ENCODE measurements around the gene FRMPD4. TPM values are rescaled to one million over a fixed set of nuclear protein-coding genes. Genes with fewer than 3 reads are reported as not detected.

FRMPD4 gene
- total and polyA plus RNA-seq, 9 donors = 0.01 to 0.20 (median 0.05) TPM; not detected in 6

- WGBS, 3 donors = 51 to 55% (median 54%) methylated on average over 3 of the region's 3 CpGs
- no peaks in the 10 kb centered on the region for H3K27me3 ChIP-seq
These were observed 194.6 kb downstream of the FRMPD4 start for GRCh38 chrX:12332786-12333347.

GRCh38 chrX:12339921-12340320, 201.6 kb downstream of the FRMPD4 start:
- Histone ChIP-seq H3K4me3 (no peak overlapping the region), H3K36me3 (no peaks in the 10 kb centered on the region), H3K27me3 (no peaks in the 10 kb centered on the region), H3K27ac (no peak overlapping the region), H3K9me3 (no peaks in the 10 kb centered on the region), H3K4me1 (ENCODE audit: insufficient read depth) (no peaks in the 10 kb centered on the region)
- WGBS, 3 donors = 63 to 79% (median 66%) methylated on average over 2 of the region's 2 CpGs
- TF ChIP-seq POLR2A (IDR thresholded peaks at IDR 0.05) (no peak), CTCF (IDR thresholded peaks at IDR 0.05) (no peak), EP300 (IDR thresholded peaks at IDR 0.05) (no peak)
- DNase-seq = no peak
- intact Hi-C loops (cut with DNase I) = no loop called here

More at GRCh38 chrX:12332786-12333347, 194.6 kb downstream of the FRMPD4 start:
- no peaks in the 10 kb centered on the region for H3K9me3 ChIP-seq
- no peak overlapping the region for H3K4me3 ChIP-seq
- H3K27ac ChIP-seq = no peak overlapping the region
- intact Hi-C loops (cut with DNase I) = no loop called here
- DNase-seq = no peak
- TF ChIP-seq POLR2A (IDR thresholded peaks at IDR 0.05) = no peak
- TF ChIP-seq EP300 (IDR thresholded peaks at IDR 0.05) = no peak
- no peak for TF ChIP-seq CTCF (IDR thresholded peaks at IDR 0.05)
- H3K4me1 ChIP-seq (ENCODE audit: insufficient read depth) = no peaks in the 10 kb centered on the region
- no peaks in the 10 kb centered on the region for H3K36me3 ChIP-seq

DNA sequence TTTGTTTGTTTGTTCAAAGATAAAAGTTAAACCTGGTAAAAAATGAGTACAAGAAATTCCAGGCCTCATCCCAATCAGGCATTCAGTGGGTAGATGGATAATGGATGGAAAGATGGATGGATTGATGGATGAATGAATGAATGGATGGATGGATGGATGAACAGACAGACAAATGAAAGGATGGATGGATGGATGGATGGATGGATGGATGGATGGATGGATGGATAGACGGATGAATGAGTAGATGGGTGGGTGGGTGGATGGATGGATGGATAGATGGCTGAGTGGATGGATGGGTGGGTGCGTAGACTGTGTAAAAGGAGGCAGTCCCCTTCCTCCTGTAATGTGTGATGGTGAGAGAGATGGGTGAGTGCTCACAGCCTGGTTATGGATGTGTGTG, 206.7 kb downstream of the FRMPD4 start:
- TF ChIP-seq POLR2A (IDR thresholded peaks at IDR 0.05) (no peak), CTCF (IDR thresholded peaks at IDR 0.05) (no peak), EP300 (IDR thresholded peaks at IDR 0.05) (no peak)
- H3K4me3 ChIP-seq = no peak overlapping the region
- no peaks in the 10 kb centered on the region for H3K9me3 ChIP-seq
- no peak for DNase-seq
- H3K27me3 ChIP-seq = no peaks in the 10 kb centered on the region
- H3K4me1 ChIP-seq (ENCODE audit: insufficient read depth) = no peaks in the 10 kb centered on the region
- intact Hi-C loops (cut with DNase I) = no loop called here
- no peaks in the 10 kb centered on the region for H3K36me3 ChIP-seq
- WGBS, 3 donors = 72 to 89% (median 74%) methylated on average over 2 of the region's 2 CpGs
- H3K27ac ChIP-seq = no peak overlapping the region

DNA sequence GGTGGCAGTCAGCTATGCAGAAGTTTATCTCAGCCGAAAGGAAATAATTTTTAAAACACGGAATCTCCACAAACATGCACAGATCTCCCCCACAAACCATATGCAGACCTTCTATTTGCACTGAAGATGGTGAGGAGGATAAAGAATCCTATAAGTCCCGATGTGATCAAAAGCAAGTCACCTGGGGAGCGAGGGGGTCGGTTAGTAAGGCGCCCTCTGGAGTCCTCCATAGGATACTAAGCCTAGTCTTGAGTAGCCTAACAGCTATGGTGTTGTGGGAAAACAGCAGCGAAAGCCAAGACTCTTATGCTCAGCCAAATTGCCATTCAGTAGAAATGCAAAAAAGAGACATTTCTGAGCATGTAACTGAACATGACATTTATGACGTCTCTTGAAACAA, 210.9 kb downstream of the FRMPD4 start:
- WGBS, 3 donors = 39 to 47% (median 40%) methylated on average over 8 of the region's 8 CpGs
- H3K36me3 ChIP-seq = no peaks in the 10 kb centered on the region
- H3K9me3 ChIP-seq = no peaks in the 10 kb centered on the region
- no peak overlapping the region for H3K4me3 ChIP-seq
- TF ChIP-seq POLR2A (IDR thresholded peaks at IDR 0.05) (no peak), EP300 (IDR thresholded peaks at IDR 0.05) (no peak), CTCF (IDR thresholded peaks at IDR 0.05) (no peak)
- no peak for DNase-seq
- no peaks in the 10 kb centered on the region for H3K4me1 ChIP-seq (ENCODE audit: insufficient read depth)
- H3K27ac ChIP-seq = no peak overlapping the region
- intact Hi-C loops (cut with DNase I) = no loop called here
- no peaks in the 10 kb centered on the region for H3K27me3 ChIP-seq
